WTC11 (cell line): Measurements from ENCODE around the gene RTL1. TPM values are rescaled to one million over a fixed set of nuclear protein-coding genes. Genes with fewer than 3 reads are reported as not detected.

Experiments used
- ATAC-seq: fragments of 200-7000 bp; cut with Tn5 transposase; 2 replicates; pipeline ENCODE4 v1.10.0; 2021; ENCODE audit warnings: mild to moderate bottlenecking, moderate library complexity
- CTCF ChIA-PET: fragments of 300-600 bp; sonication (Branson Sonifier 250); formaldehyde crosslinking; loops from one replicate; lab custom pipeline; 2021; ENCODE audit warnings: antibody characterized with exemption; lab: Charles Lee
- POLR2A ChIA-PET: fragments of 350-600 bp; sonication (Branson Sonifier 250); formaldehyde crosslinking; loops from one replicate; lab custom pipeline; 2021; ENCODE audit warnings: antibody characterized with exemption; lab: Charles Lee
- DNase-seq: peaks from one replicate; pipeline ENCODE4 v3.0.0; 2021; ENCODE audit warnings: low spot score
- H3K27ac Mint-ChIP-seq: 2 replicates; pipeline ENCODE4 v1.8.0; 2021; ENCODE audit warnings: mixed read lengths
- H3K27me3 Mint-ChIP-seq: 2 replicates; pipeline ENCODE4 v1.8.0; 2021; ENCODE audit warnings: low read depth, mild to moderate bottlenecking, moderate library complexity, mixed read lengths
- H3K36me3 Mint-ChIP-seq: 2 replicates; pipeline ENCODE4 v1.8.0; 2021; ENCODE audit warnings: mixed read lengths
- H3K4me1 Mint-ChIP-seq: 2 replicates; pipeline ENCODE4 v1.8.0; 2022; ENCODE audit warnings: mixed read lengths
- H3K4me3 Mint-ChIP-seq: 2 replicates; pipeline ENCODE4 v1.8.0; 2021; ENCODE audit warnings: mild to moderate bottlenecking, moderate library complexity, mixed read lengths
- H3K9me3 Mint-ChIP-seq: 2 replicates; pipeline ENCODE4 v1.8.0; 2021; ENCODE audit warnings: mixed read lengths
- CREB1 ChIP-seq: sonication (generic); formaldehyde crosslinking; IDR thresholded peaks from 2 replicates; pipeline ENCODE4 v1.8.0; 2023; ENCODE audit warnings: mild to moderate bottlenecking, missing genetic modification reagents
- ESRRA ChIP-seq: sonication (generic); formaldehyde crosslinking; IDR thresholded peaks from 2 replicates; pipeline ENCODE4 v1.8.1; 2022; ENCODE audit warnings: mild to moderate bottlenecking, missing genetic modification reagents, borderline replicate concordance
- IRF2 ChIP-seq: sonication (generic); formaldehyde crosslinking; IDR thresholded peaks from 2 replicates; pipeline ENCODE4 v1.8.0; 2022; ENCODE audit warnings: low read depth, missing genetic modification reagents, borderline replicate concordance
- JAZF1 ChIP-seq: fragments of 250-450 bp; sonication (Bioruptor Pico); IDR thresholded peaks from 2 replicates; pipeline ENCODE4 v1.9.0; 2021; ENCODE audit warnings: moderate library complexity, mild to moderate bottlenecking, inconsistent platforms
- NFATC4 ChIP-seq: fragments of 250-450 bp; sonication (Bioruptor Pico); IDR thresholded peaks from 2 replicates; pipeline ENCODE4 v1.9.0; 2021; ENCODE audit warnings: mild to moderate bottlenecking
- TCF7 ChIP-seq: sonication (generic); formaldehyde crosslinking; IDR thresholded peaks from 2 replicates; pipeline ENCODE4 v1.8.0; 2022; ENCODE audit warnings: mild to moderate bottlenecking, low read depth, missing genetic modification reagents, moderate library complexity
- TP53 ChIP-seq: sonication (generic); formaldehyde crosslinking; IDR thresholded peaks from 2 replicates; pipeline ENCODE4 v1.8.1; 2023; ENCODE audit warnings: mild to moderate bottlenecking, missing genetic modification reagents
- ZNF232 ChIP-seq: sonication (generic); formaldehyde crosslinking; IDR thresholded peaks from 2 replicates; pipeline ENCODE4 v1.8.0; 2022; ENCODE audit warnings: mild to moderate bottlenecking, missing genetic modification reagents
- ZNF423 ChIP-seq: fragments of 250-450 bp; sonication (Bioruptor Pico); IDR thresholded peaks from 2 replicates; pipeline ENCODE4 v2.1.2; 2022; ENCODE audit warnings: mild to moderate bottlenecking, moderate library complexity
- total RNA-seq: library from RNA; stranded (reverse); gene quantifications from 3 replicates; pipeline ENCODE4 v1.2.3, GENCODE V29; 2021
- TF ChIP-seq, protein P1 (sequence below): sonication (generic); formaldehyde crosslinking; IDR thresholded peaks from 2 replicates; pipeline ENCODE4 v1.8.1; 2022; ENCODE audit warnings: mild to moderate bottlenecking, moderate library complexity, missing genetic modification reagents
- TF ChIP-seq, protein P2 (sequence below): sonication (generic); formaldehyde crosslinking; IDR thresholded peaks from 2 replicates; pipeline ENCODE4 v1.8.0; 2022; ENCODE audit warnings: mild to moderate bottlenecking, missing genetic modification reagents
- TF ChIP-seq, protein P3 (sequence below): fragments of 250-450 bp; sonication (Bioruptor Pico); conservative IDR thresholded peaks from 2 replicates; pipeline ENCODE4 v1.9.0; 2021; ENCODE audit warnings: mild to moderate bottlenecking
- TF ChIP-seq, protein P4 (sequence below): fragments of 250-450 bp; sonication (Bioruptor Pico); IDR thresholded peaks from 2 replicates; pipeline ENCODE4 v1.9.0; 2021; ENCODE audit warnings: mild to moderate bottlenecking, borderline replicate concordance
- TF ChIP-seq, protein P5 (sequence below): sonication (generic); formaldehyde crosslinking; IDR thresholded peaks from 2 replicates; pipeline ENCODE4 v1.8.0; 2023; ENCODE audit warnings: missing genetic modification reagents
- TF ChIP-seq, protein P6 (sequence below): fragments of 250-450 bp; sonication (Bioruptor Pico); IDR thresholded peaks from 2 replicates; pipeline ENCODE4 v1.9.0; 2021; ENCODE audit warnings: mild to moderate bottlenecking
- TF ChIP-seq, protein P7 (sequence below): fragments of 250-450 bp; sonication (Bioruptor Pico); IDR thresholded peaks from 2 replicates; pipeline ENCODE4 v1.9.0; 2021; ENCODE audit warnings: moderate library complexity, mild to moderate bottlenecking, inconsistent platforms, borderline replicate concordance

RTL1 gene
- total RNA-seq, 1 experiment from 2014 or later: 0.07 TPM

DNA sequence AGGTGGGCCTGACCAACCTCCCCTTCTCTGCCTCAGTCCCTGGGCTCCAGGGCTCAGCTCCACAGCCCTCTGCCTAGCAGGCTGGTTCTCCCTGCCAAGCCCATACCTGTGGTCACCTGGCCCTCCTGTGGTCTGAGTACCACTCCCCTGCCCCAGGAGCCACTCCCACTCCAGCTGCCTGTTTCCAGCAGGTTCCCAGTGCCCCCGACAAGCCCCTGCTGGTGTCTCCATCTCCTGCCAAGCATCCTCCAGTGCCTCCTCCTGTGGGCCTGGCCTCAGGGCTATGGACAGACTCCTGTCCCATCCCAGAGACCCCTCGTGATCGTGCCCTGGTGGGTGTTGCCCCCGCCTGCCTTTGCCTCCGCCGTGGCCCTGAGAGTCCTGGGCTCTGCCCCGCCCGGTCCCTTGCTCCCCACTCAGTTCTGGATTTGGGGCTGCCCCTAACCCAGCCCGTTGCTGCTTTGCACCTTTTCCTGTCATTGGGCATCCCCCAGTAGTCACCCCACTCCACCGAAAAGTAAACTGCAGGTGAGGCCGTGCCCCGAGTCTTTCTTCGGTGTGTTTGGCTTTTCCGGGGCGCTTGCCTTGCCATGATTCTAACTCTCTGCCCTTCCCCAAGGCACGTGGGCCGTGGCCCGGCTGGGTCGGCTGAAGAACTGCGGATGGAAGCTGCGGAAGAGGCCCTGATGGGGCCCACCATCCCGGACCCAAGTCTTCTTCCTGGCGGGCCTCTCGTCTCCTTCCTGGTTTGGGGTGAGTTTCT, 67.8 kb downstream of the RTL1 start:
- CTCF ChIA-PET: interaction anchor here (0.7 to 1.3 kb wide), 4 partner anchors 11 to 127 kb away, joined by 3 read pairs; no protein-coding TSS in a partner anchor
- DNase-seq (no peak), ATAC-seq (peak; percentile 6; the same call in 1 of the 2 replicates)
- TF ChIP-seq ESRRA (CRISPR knock-in tag) (no peak), TCF7 (CRISPR knock-in tag) (no peak), TP53 (CRISPR knock-in tag) (no peak), CREB1 (CRISPR knock-in tag) (no peak), NFATC4 (CRISPR knock-in tag) (no peak), JAZF1 (no peak), ZNF232 (CRISPR knock-in tag) (no peak), IRF2 (CRISPR knock-in tag) (no peak)
- TF ChIP-seq, protein P1, sequence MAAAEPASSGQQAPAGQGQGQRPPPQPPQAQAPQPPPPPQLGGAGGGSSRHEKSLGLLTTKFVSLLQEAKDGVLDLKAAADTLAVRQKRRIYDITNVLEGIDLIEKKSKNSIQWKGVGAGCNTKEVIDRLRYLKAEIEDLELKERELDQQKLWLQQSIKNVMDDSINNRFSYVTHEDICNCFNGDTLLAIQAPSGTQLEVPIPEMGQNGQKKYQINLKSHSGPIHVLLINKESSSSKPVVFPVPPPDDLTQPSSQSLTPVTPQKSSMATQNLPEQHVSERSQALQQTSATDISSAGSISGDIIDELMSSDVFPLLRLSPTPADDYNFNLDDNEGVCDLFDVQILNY (CRISPR knock-in tag): no peak
- TF ChIP-seq, protein P2, sequence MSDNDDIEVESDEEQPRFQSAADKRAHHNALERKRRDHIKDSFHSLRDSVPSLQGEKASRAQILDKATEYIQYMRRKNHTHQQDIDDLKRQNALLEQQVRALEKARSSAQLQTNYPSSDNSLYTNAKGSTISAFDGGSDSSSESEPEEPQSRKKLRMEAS: no peak
- TF ChIP-seq, protein P3, sequence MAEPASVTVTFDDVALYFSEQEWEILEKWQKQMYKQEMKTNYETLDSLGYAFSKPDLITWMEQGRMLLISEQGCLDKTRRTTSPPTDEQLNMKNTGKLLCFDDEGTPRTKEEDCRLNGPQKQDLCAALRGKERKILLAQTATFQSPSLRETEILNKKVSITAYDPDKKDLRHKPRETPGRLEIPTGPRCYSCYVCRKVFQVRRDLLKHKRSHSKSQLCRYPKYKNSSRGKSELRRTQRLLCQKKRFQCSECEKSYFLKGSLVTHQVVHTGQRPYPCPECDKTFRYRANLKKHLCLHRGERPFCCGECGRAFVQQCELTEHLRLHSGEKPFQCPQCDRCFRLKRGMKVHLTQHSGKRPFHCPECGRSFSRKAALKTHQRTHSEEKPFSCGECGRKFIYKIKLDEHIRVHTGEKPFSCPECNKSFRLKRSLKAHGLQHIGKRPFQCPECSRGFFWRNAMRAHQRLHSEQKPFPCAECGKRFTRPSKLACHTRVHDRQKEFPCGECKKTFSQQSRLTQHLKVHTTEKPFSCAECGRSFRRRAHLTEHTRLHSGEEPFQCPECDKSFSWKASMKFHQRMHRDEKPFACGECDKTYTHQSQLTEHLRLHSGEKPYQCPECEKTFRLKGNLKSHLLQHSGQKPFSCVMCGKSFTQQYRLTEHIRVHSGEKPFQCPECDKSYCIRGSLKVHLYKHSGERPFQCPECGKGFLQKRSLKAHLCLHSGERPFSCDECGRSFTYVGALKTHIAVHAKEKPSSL (CRISPR knock-in tag): no peak
- TF ChIP-seq, protein P4, sequence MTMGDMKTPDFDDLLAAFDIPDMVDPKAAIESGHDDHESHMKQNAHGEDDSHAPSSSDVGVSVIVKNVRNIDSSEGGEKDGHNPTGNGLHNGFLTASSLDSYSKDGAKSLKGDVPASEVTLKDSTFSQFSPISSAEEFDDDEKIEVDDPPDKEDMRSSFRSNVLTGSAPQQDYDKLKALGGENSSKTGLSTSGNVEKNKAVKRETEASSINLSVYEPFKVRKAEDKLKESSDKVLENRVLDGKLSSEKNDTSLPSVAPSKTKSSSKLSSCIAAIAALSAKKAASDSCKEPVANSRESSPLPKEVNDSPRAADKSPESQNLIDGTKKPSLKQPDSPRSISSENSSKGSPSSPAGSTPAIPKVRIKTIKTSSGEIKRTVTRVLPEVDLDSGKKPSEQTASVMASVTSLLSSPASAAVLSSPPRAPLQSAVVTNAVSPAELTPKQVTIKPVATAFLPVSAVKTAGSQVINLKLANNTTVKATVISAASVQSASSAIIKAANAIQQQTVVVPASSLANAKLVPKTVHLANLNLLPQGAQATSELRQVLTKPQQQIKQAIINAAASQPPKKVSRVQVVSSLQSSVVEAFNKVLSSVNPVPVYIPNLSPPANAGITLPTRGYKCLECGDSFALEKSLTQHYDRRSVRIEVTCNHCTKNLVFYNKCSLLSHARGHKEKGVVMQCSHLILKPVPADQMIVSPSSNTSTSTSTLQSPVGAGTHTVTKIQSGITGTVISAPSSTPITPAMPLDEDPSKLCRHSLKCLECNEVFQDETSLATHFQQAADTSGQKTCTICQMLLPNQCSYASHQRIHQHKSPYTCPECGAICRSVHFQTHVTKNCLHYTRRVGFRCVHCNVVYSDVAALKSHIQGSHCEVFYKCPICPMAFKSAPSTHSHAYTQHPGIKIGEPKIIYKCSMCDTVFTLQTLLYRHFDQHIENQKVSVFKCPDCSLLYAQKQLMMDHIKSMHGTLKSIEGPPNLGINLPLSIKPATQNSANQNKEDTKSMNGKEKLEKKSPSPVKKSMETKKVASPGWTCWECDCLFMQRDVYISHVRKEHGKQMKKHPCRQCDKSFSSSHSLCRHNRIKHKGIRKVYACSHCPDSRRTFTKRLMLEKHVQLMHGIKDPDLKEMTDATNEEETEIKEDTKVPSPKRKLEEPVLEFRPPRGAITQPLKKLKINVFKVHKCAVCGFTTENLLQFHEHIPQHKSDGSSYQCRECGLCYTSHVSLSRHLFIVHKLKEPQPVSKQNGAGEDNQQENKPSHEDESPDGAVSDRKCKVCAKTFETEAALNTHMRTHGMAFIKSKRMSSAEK (CRISPR knock-in tag): no peak
- TF ChIP-seq, protein P5, sequence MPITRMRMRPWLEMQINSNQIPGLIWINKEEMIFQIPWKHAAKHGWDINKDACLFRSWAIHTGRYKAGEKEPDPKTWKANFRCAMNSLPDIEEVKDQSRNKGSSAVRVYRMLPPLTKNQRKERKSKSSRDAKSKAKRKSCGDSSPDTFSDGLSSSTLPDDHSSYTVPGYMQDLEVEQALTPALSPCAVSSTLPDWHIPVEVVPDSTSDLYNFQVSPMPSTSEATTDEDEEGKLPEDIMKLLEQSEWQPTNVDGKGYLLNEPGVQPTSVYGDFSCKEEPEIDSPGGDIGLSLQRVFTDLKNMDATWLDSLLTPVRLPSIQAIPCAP (CRISPR knock-in tag): no peak
- Mint-ChIP-seq H3K4me1 (peaks cover 56% of the 10 kb centered on the region), H3K4me3 (no peak overlapping the region), H3K9me3 (0 out of 2 replicates have a peak, but pooled peaks cover 4% of the 10 kb centered on the region), H3K27me3 (peaks cover 8% of the 10 kb centered on the region), H3K27ac (no peak overlapping the region), H3K36me3 (peaks cover 42% of the 10 kb centered on the region)
- POLR2A ChIA-PET: interaction anchor here (0.8 kb wide), 1 partner anchor 28 kb away, joined by 4 read pairs; no protein-coding TSS in a partner anchor

DNA sequence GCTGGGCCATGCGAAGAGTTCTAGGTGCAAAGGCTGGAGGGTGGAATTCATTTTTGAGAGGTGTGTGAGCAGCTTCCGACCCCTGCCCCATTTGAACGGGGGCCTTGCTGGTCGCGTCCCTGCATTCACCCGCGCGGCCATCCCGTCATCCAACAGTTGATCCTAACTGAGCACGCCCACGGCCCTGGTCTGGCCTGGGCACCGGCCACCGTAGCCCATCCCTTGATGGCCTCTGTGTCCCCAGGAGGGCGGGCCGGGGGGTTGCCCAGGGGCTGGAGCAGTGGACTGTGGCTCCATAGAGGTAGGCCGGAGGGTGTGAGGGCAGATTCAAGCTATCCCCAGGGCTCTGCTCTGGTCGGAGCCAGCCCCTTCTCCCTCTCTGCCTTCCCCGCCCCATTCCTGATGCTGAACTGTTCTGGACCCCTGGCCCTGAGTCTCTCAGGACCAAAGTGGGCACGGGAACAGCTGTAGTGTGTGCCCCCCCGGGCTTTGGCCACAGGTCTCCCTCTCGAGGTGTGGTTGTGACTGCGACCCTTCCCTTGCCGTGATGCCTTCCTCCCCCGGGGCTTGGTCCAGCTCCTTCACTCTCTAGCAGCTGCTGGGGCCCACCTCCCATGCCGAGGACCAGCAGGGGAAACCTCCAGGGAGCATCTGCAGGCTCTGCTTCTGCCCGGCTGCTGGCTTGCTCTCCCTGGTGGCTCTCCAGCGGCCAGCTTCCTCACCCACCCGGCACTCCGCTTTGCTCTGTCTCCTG, 68.6 kb downstream of the RTL1 start:
- ATAC-seq: no peak
- Mint-ChIP-seq H3K36me3 (peaks cover 46% of the 10 kb centered on the region), H3K9me3 (0 out of 2 replicates have a peak, but pooled peaks cover 4% of the 10 kb centered on the region), H3K27ac (no peak overlapping the region), H3K4me1 (peaks cover 54% of the 10 kb centered on the region), H3K27me3 (peaks cover 6% of the 10 kb centered on the region), H3K4me3 (no peak overlapping the region)
- DNase-seq: no peak
- TF ChIP-seq, protein P6, sequence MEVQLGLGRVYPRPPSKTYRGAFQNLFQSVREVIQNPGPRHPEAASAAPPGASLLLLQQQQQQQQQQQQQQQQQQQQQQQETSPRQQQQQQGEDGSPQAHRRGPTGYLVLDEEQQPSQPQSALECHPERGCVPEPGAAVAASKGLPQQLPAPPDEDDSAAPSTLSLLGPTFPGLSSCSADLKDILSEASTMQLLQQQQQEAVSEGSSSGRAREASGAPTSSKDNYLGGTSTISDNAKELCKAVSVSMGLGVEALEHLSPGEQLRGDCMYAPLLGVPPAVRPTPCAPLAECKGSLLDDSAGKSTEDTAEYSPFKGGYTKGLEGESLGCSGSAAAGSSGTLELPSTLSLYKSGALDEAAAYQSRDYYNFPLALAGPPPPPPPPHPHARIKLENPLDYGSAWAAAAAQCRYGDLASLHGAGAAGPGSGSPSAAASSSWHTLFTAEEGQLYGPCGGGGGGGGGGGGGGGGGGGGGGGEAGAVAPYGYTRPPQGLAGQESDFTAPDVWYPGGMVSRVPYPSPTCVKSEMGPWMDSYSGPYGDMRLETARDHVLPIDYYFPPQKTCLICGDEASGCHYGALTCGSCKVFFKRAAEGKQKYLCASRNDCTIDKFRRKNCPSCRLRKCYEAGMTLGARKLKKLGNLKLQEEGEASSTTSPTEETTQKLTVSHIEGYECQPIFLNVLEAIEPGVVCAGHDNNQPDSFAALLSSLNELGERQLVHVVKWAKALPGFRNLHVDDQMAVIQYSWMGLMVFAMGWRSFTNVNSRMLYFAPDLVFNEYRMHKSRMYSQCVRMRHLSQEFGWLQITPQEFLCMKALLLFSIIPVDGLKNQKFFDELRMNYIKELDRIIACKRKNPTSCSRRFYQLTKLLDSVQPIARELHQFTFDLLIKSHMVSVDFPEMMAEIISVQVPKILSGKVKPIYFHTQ (CRISPR knock-in tag): no peak
- TF ChIP-seq ZNF423 (CRISPR knock-in tag) (no peak), CREB1 (CRISPR knock-in tag) (no peak)
- TF ChIP-seq, protein P7, sequence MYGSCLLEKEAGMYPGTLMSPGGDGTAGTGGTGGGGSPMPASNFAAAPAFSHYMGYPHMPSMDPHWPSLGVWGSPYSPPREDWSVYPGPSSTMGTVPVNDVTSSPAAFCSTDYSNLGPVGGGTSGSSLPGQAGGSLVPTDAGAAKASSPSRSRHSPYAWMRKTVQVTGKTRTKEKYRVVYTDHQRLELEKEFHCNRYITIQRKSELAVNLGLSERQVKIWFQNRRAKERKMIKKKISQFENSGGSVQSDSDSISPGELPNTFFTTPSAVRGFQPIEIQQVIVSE (CRISPR knock-in tag): no peak
- ChIA-PET POLR2A (interaction anchor here (0.8 kb wide), 1 partner anchor 27 kb away, joined by 4 read pairs; no protein-coding TSS in a partner anchor), CTCF (interaction anchor here (0.9 to 1.3 kb wide), 3 partner anchors 16 to 126 kb away, joined by 3 read pairs; no protein-coding TSS in a partner anchor)
